ENCODE data around the gene CD19.
"Not testable (repeated sequence)": the region's sequence is repeated elsewhere in the genome, so short reads cannot be mapped to it uniquely, and the experiment has no call there.

Gene CD19

DNA sequence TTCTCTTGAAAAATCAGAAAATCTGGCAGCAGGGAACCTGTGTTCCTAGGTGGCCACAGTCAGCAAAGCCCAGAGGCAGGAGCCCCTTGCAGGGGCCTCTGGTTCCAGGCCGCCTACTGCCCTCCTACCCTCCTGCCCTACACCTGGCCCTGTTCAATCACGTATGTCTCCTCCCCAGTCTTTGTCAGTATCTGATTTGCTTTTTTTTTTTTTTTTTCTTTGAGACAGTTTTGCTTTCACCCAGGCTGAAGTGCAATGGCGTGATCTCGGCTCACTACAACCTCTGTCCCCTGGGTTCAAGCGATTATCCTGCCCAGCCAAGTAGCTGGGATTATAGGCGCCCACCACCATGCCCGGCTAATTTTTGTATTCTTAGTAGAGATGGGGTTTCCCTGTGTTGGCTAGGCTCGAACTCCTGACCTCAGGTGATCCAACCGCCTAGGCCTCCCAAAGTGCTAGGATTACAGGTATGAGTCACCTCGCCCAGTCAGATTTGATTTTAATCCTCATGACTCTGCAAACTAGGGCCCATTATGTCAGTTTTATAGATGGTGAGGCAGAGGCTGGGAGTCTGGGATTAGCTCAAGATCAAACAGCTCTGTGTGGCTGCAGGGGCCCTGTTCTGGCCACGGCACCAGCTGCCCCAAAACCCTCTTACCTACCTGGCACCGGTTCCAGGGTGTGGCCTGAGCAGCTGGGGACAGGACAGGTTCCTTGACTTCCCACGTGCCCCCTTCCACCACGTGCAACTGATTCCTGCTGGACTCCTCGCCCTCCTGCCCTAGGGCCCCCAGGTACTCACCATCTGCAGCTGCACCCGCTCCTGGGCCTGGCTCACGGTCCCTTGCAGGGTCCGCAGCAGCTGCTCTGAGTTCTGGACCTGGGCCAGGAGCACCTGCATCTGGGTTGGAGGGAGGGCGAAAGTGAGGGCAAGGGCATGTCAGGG lies 21.4 kb upstream of the CD19 start:
- no peak for DNase-seq (ENCODE audit: low spot score)

- no peak for DNase-seq (ENCODE audit: low spot score)
These were observed 19.2 kb upstream of the CD19 start for GRCh38 chr16:28912558-28912957.

GRCh38 chr16:28913946-28914724 lies 17.6 kb upstream of the CD19 start:
- no peak for DNase-seq (ENCODE audit: low spot score)

DNA sequence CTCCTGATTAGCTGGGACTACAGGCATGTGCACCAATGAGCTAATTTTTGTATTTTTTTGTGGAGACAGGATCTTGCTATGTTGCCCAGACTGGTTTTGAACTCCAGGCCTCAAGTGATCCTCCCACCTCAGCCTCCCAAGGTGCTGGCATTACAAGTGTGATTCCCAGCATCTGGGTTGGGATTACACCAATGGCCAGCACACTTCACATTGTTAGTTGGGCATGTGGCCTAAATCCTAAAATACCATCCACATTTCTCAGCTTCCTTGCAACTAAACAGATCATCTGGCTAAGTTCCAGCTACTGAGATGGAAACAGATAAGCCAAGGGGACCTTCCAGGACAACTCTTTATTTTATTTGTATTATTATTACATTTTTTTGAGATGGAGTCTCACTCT lies 16.6 kb upstream of the CD19 start:
- DNase-seq (ENCODE audit: low spot score), result no peak

DNA sequence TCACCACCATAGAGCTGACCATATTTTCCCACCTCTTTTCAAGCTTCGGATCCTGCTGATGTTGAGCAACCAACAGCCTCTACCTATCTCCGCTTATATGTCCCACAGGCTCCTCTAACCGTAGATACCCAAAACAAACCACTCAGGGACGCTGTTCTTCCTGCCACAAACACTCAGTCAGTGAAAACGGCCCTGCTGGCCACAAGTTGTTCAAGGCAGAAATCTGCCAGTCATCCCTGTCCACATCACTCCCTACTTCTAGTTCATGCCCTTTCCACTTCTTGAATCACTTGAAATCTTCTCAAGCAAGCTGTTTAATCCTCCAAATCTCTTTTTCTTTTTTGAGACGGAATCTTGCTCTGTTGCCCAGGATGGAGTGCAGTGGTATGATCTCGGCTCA lies 14.7 kb upstream of the CD19 start:
- DNase-seq (ENCODE audit: low spot score), result no peak

GRCh38 chr16:28918698-28919097 lies 13.1 kb upstream of the CD19 start:
- no peak for DNase-seq (ENCODE audit: low spot score)

DNA sequence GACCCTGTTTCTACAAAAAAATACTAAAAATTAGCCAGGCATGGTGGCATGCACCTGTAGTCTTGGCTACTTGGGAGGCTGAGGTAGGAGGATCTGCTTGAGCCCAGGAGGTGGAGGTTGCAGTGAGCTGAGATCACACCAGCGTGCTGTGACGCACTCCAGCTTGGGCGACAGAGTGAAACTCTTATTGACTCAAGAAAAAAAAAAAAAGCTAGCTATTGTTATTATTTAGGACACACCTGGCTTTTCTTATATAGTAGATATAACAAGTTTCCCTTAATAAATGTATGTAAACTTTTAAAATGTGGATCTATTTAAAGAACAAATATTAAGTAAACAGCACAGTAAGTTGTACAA lies 8.6 kb upstream of the CD19 start:
- no peak for DNase-seq (ENCODE audit: low spot score)

DNA sequence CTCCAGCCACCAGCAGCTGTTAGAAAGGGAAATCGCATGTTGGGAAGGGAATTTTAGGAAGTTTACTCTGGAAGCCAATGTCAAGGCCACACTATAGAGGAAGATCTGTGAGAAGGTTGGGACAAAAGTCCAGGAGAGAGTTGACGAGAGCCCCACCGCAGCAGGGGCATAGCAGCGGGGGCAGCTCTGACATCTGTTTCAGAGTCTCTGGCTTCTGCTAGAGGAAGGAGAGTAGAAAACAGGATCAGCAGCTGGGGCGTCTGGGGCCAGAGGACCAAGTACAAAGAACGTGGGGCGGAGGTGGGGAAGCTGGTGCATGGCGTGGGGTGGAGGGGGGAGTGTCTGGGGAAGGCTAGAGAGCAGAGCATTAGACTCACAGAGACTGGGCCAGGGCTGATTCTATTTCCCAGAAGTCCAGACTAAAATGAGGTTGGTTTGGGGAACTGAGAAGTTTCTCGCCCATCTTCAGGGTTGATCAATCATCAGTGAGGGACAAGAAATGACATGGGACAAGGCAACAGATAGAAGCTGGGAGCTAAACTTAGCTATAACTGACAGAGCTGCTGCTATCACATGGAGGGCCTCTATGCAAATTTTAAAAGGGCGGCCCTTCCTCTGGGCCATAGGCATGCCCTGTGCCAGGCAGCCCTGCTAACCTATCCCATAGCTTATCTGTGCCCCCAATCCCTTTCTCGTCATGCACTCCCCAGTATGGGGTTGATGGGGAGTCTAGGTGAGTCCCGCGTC lies 7.9 kb upstream of the CD19 start:
- DNase-seq (ENCODE audit: low spot score), result no peak

- no peak for DNase-seq (ENCODE audit: low spot score)
These were observed 7.4 kb upstream of the CD19 start for GRCh38 chr16:28924399-28924761.

DNA sequence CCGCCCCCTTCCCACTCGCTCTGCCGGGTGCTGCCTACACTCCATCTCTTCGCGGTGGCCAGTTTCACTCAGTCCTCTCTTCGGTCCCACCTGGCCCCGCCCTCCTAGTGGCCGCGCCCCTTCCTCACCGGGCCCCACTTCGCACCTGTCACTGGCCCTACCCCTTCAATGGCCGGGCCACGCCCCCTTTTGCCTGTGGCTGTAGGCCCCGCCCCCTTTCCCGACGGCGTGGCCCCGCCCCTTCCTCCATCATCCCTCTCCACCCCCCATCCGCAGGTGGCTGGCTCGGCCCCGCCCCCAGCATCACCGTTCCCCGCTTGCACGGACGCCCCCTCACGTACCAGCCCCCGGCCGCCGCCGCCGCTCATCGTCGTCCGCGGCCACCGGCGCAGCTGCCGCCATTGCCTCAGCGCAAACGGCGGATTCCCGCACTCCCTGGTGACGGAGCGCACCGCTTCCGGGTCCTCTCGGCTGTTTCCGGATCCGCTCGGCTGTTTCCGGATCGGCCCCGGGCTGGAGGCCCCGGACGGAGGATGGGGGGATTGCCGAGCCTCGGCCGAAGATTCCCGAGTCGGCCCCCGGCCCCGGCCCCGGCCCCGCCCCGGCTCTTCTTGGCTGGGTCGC lies 6.9 kb upstream of the CD19 start, which contains the start of gene RABEP2:
Gene RABEP2, minus strand, starts transcription at position 477 of the 624 bp plus-strand sequence. Its CDS starts 75 bp downstream, at position 402.
- DNase-seq (ENCODE audit: low spot score), result peak; percentile 92

- DNase-seq (ENCODE audit: low spot score), result peak; percentile 81
These were observed 6.2 kb upstream of the CD19 start for GRCh38 chr16:28925386-28926228.

DNA sequence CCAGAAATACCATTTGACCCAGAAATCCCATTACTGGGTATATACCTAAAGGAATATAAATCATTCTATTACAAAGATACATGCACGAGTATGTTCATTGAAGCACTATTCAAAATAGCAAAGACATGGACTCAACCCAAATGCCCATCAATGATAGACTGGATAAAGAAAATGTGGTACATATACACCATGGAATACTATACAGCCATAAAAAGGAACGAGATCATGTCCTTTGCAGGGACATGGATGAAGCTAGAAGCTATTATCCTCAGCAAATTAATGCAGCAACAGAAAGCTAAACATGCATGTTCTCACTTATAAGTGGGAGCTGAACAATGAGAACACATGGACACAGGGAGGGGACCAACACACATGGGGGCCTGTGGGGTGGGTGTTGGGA lies 5.5 kb upstream of the CD19 start:
- not testable (repeated sequence) for DNase-seq (ENCODE audit: low spot score)

GRCh38 chr16:28927815-28928214 lies 4.0 kb upstream of the CD19 start:
- no peak for DNase-seq (ENCODE audit: low spot score)

- DNase-seq (ENCODE audit: low spot score), result no peak
These were observed 1.6 kb upstream of the CD19 start for GRCh38 chr16:28930203-28930602.

GRCh38 chr16:28930652-28931051 lies 1.1 kb upstream of the CD19 start:
- no peak for DNase-seq (ENCODE audit: low spot score)

DNA sequence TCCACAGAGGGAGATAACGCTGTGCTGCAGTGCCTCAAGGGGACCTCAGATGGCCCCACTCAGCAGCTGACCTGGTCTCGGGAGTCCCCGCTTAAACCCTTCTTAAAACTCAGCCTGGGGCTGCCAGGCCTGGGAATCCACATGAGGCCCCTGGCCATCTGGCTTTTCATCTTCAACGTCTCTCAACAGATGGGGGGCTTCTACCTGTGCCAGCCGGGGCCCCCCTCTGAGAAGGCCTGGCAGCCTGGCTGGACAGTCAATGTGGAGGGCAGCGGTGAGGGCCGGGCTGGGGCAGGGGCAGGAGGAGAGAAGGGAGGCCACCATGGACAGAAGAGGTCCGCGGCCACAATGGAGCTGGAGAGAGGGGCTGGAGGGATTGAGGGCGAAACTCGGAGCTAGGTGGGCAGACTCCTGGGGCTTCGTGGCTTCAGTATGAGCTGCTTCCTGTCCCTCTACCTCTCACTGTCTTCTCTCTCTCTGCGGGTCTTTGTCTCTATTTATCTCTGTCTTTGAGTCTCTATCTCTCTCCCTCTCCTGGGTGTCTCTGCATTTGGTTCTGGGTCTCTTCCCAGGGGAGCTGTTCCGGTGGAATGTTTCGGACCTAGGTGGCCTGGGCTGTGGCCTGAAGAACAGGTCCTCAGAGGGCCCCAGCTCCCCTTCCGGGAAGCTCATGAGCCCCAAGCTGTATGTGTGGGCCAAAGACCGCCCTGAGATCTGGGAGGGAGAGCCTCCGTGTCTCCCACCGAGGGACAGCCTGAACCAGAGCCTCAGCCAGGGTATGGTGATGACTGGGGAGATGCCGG lies 769 bp downstream of the CD19 start:
- DNase-seq (ENCODE audit: low spot score), result no peak

- no peak for DNase-seq (ENCODE audit: low spot score)
These were observed 1.4 kb downstream of the CD19 start for GRCh38 chr16:28933171-28933570.

DNA sequence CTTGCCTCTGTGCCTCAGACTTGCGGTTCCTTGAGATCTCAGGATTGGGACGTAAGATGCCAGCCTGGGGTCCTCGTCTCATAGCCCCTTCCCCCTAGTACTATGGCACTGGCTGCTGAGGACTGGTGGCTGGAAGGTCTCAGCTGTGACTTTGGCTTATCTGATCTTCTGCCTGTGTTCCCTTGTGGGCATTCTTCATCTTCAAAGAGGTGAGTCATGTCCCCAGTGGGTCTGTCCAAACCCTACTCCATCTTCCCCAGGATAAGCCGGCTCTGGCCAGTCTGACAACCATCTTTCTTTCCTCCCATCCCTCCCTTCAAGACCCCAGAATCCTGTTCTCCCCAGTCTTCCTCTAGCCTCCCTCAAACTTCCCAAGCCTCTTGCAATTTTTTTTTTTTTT lies 3.6 kb downstream of the CD19 start:
- no peak for DNase-seq (ENCODE audit: low spot score)

DNA sequence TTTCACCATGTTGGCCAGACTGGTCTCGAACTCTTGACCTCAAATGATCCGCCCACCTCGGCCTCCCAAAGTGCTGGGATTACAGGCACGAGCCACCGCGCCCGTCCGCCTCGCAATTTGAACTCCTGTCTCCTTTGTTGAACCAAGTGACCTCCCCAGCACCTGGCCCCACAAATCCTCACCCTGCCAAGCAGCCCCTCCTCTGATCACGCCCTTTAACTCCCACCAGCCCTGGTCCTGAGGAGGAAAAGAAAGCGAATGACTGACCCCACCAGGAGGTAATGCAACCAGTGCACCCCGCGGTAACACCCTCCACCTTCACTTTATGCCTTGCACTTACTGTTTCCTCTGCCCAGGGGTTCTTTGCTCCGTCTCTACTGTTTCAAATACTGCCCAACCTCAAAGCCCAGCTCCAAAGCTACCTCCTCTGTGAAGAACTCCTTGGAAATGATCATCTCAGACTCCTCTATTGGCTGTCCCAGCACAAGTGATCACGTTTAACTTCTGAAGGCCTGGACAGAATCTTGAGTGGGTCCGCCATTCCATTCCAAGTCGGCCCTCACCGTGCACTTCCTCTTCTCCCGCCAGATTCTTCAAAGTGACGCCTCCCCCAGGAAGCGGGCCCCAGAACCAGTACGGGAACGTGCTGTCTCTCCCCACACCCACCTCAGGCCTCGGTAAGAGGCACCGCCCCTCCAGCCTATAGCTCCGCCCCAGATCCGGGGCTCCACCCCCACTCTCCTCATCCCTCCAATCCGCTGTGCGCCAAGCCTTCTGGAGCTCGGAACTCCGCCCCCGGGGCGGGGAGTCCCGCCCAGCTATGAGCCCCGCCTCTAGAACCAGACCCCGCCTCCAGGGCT lies 4.4 kb downstream of the CD19 start:
- peak; percentile 81 for DNase-seq (ENCODE audit: low spot score)

Data from CD4-positive, alpha-beta T cell treated with Interleukin-6 at 100 ng/mL for 8 hours (primary cell).